IMR-90 (cell line): ENCODE measurements around the gene PIEZO1. TPM values are rescaled to one million over a fixed set of nuclear protein-coding genes. Genes with fewer than 3 reads are reported as not detected.

Source experiments
- ATAC-seq: fragments of 200-7000 bp; cut with Tn5 transposase; 2 replicates; pipeline ENCODE4 v1.9.1; 2020; ENCODE audit warnings: low read depth, mild to moderate bottlenecking, moderate library complexity
- BruUV-seq: library from RNA; stranded (reverse); fragments of 400-500 nt; replicated peaks from 2 replicates; lab custom pipeline; 2021; lab: Mats Ljungman, UMichigan
- CTCF ChIA-PET: fragments of 300-600 bp; formaldehyde crosslinking; extraction: SDS; loops from one replicate; lab custom pipeline; 2021; ENCODE audit warnings: antibody characterized with exemption; lab: Yijun Ruan, JAX
- POLR2A ChIA-PET: fragments of 300-600 bp; sonication (Branson Sonifier 250); formaldehyde crosslinking; loops from one replicate; lab custom pipeline; 2022; ENCODE audit warnings: antibody characterized with exemption; ENCODE audit not compliant: unreplicated experiment; lab: Charles Lee
- DNase-seq: peaks from one replicate; pipeline ENCODE4 v3.0.0; 2013
- H2AFZ ChIP-seq: replicated peaks from 2 replicates; pipeline ENCODE3; 2013; ENCODE audit warnings: low read length, mild to moderate bottlenecking; ENCODE audit not compliant: poor library complexity
- H2AK5ac ChIP-seq: 2 replicates; pipeline ENCODE4 v1.6.1; 2013; ENCODE audit warnings: low read depth, low read length, inconsistent platforms
- H2AK9ac ChIP-seq: replicated peaks from 2 replicates; pipeline ENCODE3; 2013; ENCODE audit warnings: mild to moderate bottlenecking, low read depth, low read length, moderate library complexity; ENCODE audit not compliant: poor library complexity
- H2BK120ac ChIP-seq: 2 replicates; pipeline ENCODE4 v1.6.1; 2013; ENCODE audit warnings: low read depth, low read length, inconsistent platforms
- H2BK15ac ChIP-seq: 3 replicates; pipeline ENCODE4 v1.6.1; 2013; ENCODE audit warnings: low read depth, low read length, inconsistent platforms
- H2BK20ac ChIP-seq: 2 replicates; pipeline ENCODE4 v1.6.1; 2013; ENCODE audit warnings: low read depth, mild to moderate bottlenecking, inconsistent platforms, low read length, moderate library complexity
- H2BK5ac ChIP-seq: 2 replicates; pipeline ENCODE4 v1.6.1; 2013; ENCODE audit warnings: mild to moderate bottlenecking, low read depth, low read length, inconsistent platforms; ENCODE audit not compliant: poor library complexity, severe bottlenecking
- H3K14ac ChIP-seq: replicated peaks from 2 replicates; pipeline ENCODE4 v1.6.1; 2013; ENCODE audit warnings: low read depth, low read length, inconsistent platforms
- H3K18ac ChIP-seq: 2 replicates; pipeline ENCODE4 v1.6.1; 2013; ENCODE audit warnings: low read depth, low read length, control low read depth
- H3K23ac ChIP-seq: 2 replicates; pipeline ENCODE4 v1.6.1; 2013; ENCODE audit warnings: low read depth, low read length, inconsistent platforms
- H3K27ac ChIP-seq: 2 replicates; pipeline ENCODE4 v1.5.1; 2013; ENCODE audit warnings: mild to moderate bottlenecking, control low read depth, low read length; ENCODE audit not compliant: insufficient read depth
- H3K27me3 ChIP-seq: 2 replicates; pipeline ENCODE4 v1.6.1; 2013; ENCODE audit warnings: low read length; ENCODE audit not compliant: control insufficient read depth, insufficient read depth
- H3K36me3 ChIP-seq: 2 replicates; pipeline ENCODE4 v1.6.1; 2013; ENCODE audit warnings: low read length, mixed read lengths; ENCODE audit not compliant: control insufficient read depth, insufficient read depth
- H3K4ac ChIP-seq: 2 replicates; pipeline ENCODE4 v1.6.1; 2013; ENCODE audit warnings: low read depth, low read length, inconsistent platforms
- H3K4me1 ChIP-seq: 2 replicates; pipeline ENCODE4 v1.6.1; 2013; ENCODE audit warnings: low read length, mixed read lengths; ENCODE audit not compliant: control insufficient read depth, insufficient read depth
- H3K4me2 ChIP-seq: 2 replicates; pipeline ENCODE4 v1.6.1; 2013; ENCODE audit warnings: low read depth, mild to moderate bottlenecking, control low read depth, low read length, moderate library complexity
- H3K4me3 ChIP-seq: 2 replicates; pipeline ENCODE4 v1.5.1; 2013; ENCODE audit warnings: low read depth, mild to moderate bottlenecking, control low read depth, low read length, moderate library complexity; ENCODE audit not compliant: insufficient read depth
- H3K56ac ChIP-seq: 2 replicates; pipeline ENCODE4 v1.6.1; 2013; ENCODE audit warnings: low read length, inconsistent platforms; ENCODE audit not compliant: insufficient read depth; ENCODE audit errors: extremely low read depth
- H3K79me1 ChIP-seq, 2 experiments: 2 replicates each; pipeline ENCODE4 v1.6.1; 2013; ENCODE audit warnings: low read length in 2 of 2, inconsistent platforms in 1 of 2, low read depth in 1 of 2
- H3K9ac ChIP-seq: 2 replicates; pipeline ENCODE4 v1.6.1; 2013; ENCODE audit warnings: low read depth, low read length, control low read depth
- H3K9me1 ChIP-seq: 2 replicates; pipeline ENCODE4 v1.6.1; 2013; ENCODE audit warnings: low read length, inconsistent platforms; ENCODE audit not compliant: insufficient read depth
- H3K9me3 ChIP-seq: 2 replicates; pipeline ENCODE4 v1.6.1; 2013; ENCODE audit warnings: low read length; ENCODE audit not compliant: control insufficient read depth, insufficient read depth
- H4K20me1 ChIP-seq: 2 replicates; pipeline ENCODE4 v1.6.1; 2013; ENCODE audit warnings: low read length, inconsistent platforms; ENCODE audit not compliant: insufficient read depth
- H4K5ac ChIP-seq: 2 replicates; pipeline ENCODE4 v1.6.1; 2013; ENCODE audit warnings: mild to moderate bottlenecking, low read depth, low read length, control low read depth
- H4K8ac ChIP-seq, 2 experiments: 2 replicates each; pipeline ENCODE4 v1.6.1; 2013; ENCODE audit warnings: low read depth in 2 of 2, low read length in 2 of 2, control low read depth in 1 of 2, inconsistent platforms in 1 of 2
- H4K91ac ChIP-seq: 2 replicates; pipeline ENCODE4 v1.6.1; 2013; ENCODE audit warnings: low read depth, low read length, inconsistent platforms; ENCODE audit not compliant: insufficient read depth
- BHLHE40 ChIP-seq: fragments of 150-350 bp; IDR thresholded peaks from 2 replicates; pipeline ENCODE4 v1.6.1; 2016; ENCODE audit warnings: mild to moderate bottlenecking, low read depth, low read length
- CHD1 ChIP-seq: IDR thresholded peaks from 2 replicates; pipeline ENCODE4 v1.6.1; 2012; ENCODE audit warnings: low read depth, low read length, improper control_type of control experiment
- CTCF ChIP-seq: conservative IDR thresholded peaks from 2 replicates; pipeline ENCODE4 v1.5.1; 2012; ENCODE audit warnings: mild to moderate bottlenecking, low read depth, low read length, improper control_type of control experiment
- ELK1 ChIP-seq: fragments of 150-350 bp; IDR thresholded peaks from 2 replicates; pipeline ENCODE4 v1.6.1; 2016; ENCODE audit warnings: low read depth, mild to moderate bottlenecking, low read length, moderate library complexity, borderline replicate concordance
- MAFK ChIP-seq: IDR thresholded peaks from 2 replicates; pipeline ENCODE4 v1.6.1; 2012; ENCODE audit warnings: low read depth, low read length, improper control_type of control experiment
- MAZ ChIP-seq: IDR thresholded peaks from 2 replicates; pipeline ENCODE4 v1.6.1; 2012; ENCODE audit warnings: low read depth, mild to moderate bottlenecking, low read length, improper control_type of control experiment, moderate library complexity, borderline replicate concordance
- MXI1 ChIP-seq: IDR thresholded peaks from 2 replicates; pipeline ENCODE4 v1.6.1; 2012; ENCODE audit warnings: low read depth, mild to moderate bottlenecking, low read length, moderate library complexity, borderline replicate concordance
- NFE2L2 ChIP-seq: fragments of 150-350 bp; IDR thresholded peaks from 2 replicates; pipeline ENCODE4 v1.6.1; 2016; ENCODE audit warnings: low read depth, mild to moderate bottlenecking, low read length
- POLR2A ChIP-seq: IDR thresholded peaks from 2 replicates; pipeline ENCODE4 v1.6.1; 2012; ENCODE audit warnings: mild to moderate bottlenecking, low read depth, low read length
- RAD21 ChIP-seq: IDR thresholded peaks from 2 replicates; pipeline ENCODE4 v1.6.1; 2012; ENCODE audit warnings: low read length, improper control_type of control experiment
- RCOR1 ChIP-seq: IDR thresholded peaks from 2 replicates; pipeline ENCODE4 v1.6.1; 2012; ENCODE audit warnings: mild to moderate bottlenecking, low read length, improper control_type of control experiment; ENCODE audit not compliant: insufficient replicate concordance
- RFX5 ChIP-seq: IDR thresholded peaks from 2 replicates; pipeline ENCODE4 v1.8.0; 2012; ENCODE audit warnings: low read depth, mild to moderate bottlenecking, low read length, moderate library complexity
- SMC3 ChIP-seq: fragments of 150-350 bp; IDR thresholded peaks from 2 replicates; pipeline ENCODE4 v1.6.1; 2016; ENCODE audit warnings: low read depth, mild to moderate bottlenecking, antibody characterized with exemption, low read length, moderate library complexity
- USF2 ChIP-seq: fragments of 150-350 bp; IDR thresholded peaks from 2 replicates; pipeline ENCODE4 v1.6.1; 2017; ENCODE audit warnings: mild to moderate bottlenecking, antibody characterized with exemption, low read length, low read depth
- WGBS, 2 experiments: methylation state at CpG; one replicate each; pipeline versions ENCODE4 v1.1.5 to v1.1.7; 2013; ENCODE audit warnings: missing lambda C conversion rate in 2 of 2; ENCODE audit not compliant: insufficient read length in 1 of 2; ENCODE audit errors: extremely low coverage in 2 of 2; 5-methylcytosine and 5-hydroxymethylcytosine counted together
- dilution Hi-C: fragments of 300-500 bp; cut with HindIII; formaldehyde crosslinking; loops from one replicate; pipeline ENCODE4 v1.14.3; 2018; ENCODE audit warnings: low sequenced_read_pairs; ENCODE audit not compliant: unreplicated experiment
- in situ Hi-C: fragments of 300-500 bp; cut with MboI; formaldehyde crosslinking; loops from 3 replicates; pipeline ENCODE4 v1.14.3; 2019; ENCODE audit warnings: low sequenced_read_pairs, inconsistent platforms, mixed read lengths
- intact Hi-C: fragments of 100-400 bp; cut with micrococcal nuclease; formaldehyde crosslinking; loops from 2 replicates; pipeline ENCODE4 v1.10.0; 2022
- polyA plus RNA-seq, 3 experiments: library from polyadenylated mRNA; depleted of rRNA; stranded (reverse); fragments of >200 nt; gene quantifications; 2 replicates each; pipeline ENCODE4 v1.2.3, GENCODE V29; 2012; ENCODE audit warnings: low replicate concordance in 1 of 3
- total RNA-seq: library from RNA; depleted of rRNA; stranded (reverse); fragments of >200 nt; gene quantifications from 2 replicates; pipeline ENCODE4 v1.2.3, GENCODE V29; 2012

Gene PIEZO1
- total and polyA plus RNA-seq, 2 of the 4 experiments (the other 2 are of a cell fraction), result 36.2 to 372 TPM

GRCh38 chr16:88816736-88817535 is 31.9 kb upstream of the PIEZO1 start:
- Histone ChIP-seq H3K14ac (no peak overlapping the region), H2AK5ac (no peak overlapping the region), H2BK20ac (no peak overlapping the region), H4K5ac (no peak overlapping the region), H3K4me3 (no peak overlapping the region), H2BK120ac (no peak overlapping the region), H3K4ac (no peak overlapping the region), H2AK9ac (peak overlapping the region; percentile 69), H3K4me1 (peaks cover 14% of the 10 kb centered on the region), H3K79me1 (no peaks in the 10 kb centered on the region; a peak in 1 of 4 replicates), H3K27ac (no peak overlapping the region), H2BK15ac (no peak overlapping the region), H3K18ac (no peak overlapping the region), H3K9me1 (peaks cover 5% of the 10 kb centered on the region), H3K9ac (no peak overlapping the region), H2BK5ac (no peak overlapping the region), H4K20me1 (no peaks in the 10 kb centered on the region; the same call in 1 of the 2 replicates), H2AFZ (peak overlapping the region; percentile 49), H3K27me3 (no peaks in the 10 kb centered on the region), H3K4me2 (no peak overlapping the region), H3K9me3 (no peaks in the 10 kb centered on the region), H3K36me3 (peaks cover 5% of the 10 kb centered on the region; the same call in 1 of the 2 replicates), H3K23ac (no peak overlapping the region), H4K8ac (no peak overlapping the region), H3K56ac (no peak overlapping the region), H4K91ac (no peak overlapping the region)
- DNase-seq, result no peak
- in situ Hi-C loops (no loop called here), intact Hi-C loops (loop anchor here (1.0 kb wide), 1 partner anchor 40 kb away; the partner anchor contains the start of gene TRAPPC2L), dilution Hi-C loops (no loop called here)
- BruUV-seq, result no TSS peak
- no peak for ATAC-seq
- ChIA-PET POLR2A (no interaction called here), CTCF (interaction anchor here (1.7 kb wide), 1 partner anchor 41 kb away, joined by 4 read pairs; no protein-coding TSS in a partner anchor)
- WGBS, 2 experiments, result 92% methylated on average over 39 of the region's 41 CpGs; no CpG with 5 or more reads in 1 of the 2 experiments
- no peak for TF ChIP-seq BHLHE40
- no peak for TF ChIP-seq NFE2L2
- no peak for TF ChIP-seq RAD21
- TF ChIP-seq ELK1, result no peak
- TF ChIP-seq CTCF, result no peak
- no peak for TF ChIP-seq SMC3
- TF ChIP-seq USF2, result no peak
- TF ChIP-seq POLR2A, result no peak
- no peak for TF ChIP-seq MAFK
- no peak for TF ChIP-seq CHD1
- TF ChIP-seq MXI1, result no peak
- no peak for TF ChIP-seq MAZ
- no peak for TF ChIP-seq RFX5
- no peak for TF ChIP-seq RCOR1
